ENCODE data around the gene UROC1. TPM values are rescaled to one million over a fixed set of nuclear protein-coding genes. Genes with fewer than 3 reads are reported as not detected.

UROC1 gene
- total and polyA plus RNA-seq, 2 experiments from 2014 or later: not detected

GRCh38 chr3:126449621-126450051, 67.9 kb downstream of the UROC1 start:
- H4K20me1 ChIP-seq (replicated peaks; ENCODE audit: insufficient read depth): no peaks in the 10 kb centered on the region; the same call in 1 of the 2 replicates
- H3K27ac ChIP-seq (ENCODE audit: low read depth): no peak overlapping the region
- DNase-seq (ENCODE audit: low spot score) (no peak), ATAC-seq (no peak)
- peaks cover 11% of the 10 kb centered on the region for H3K79me2 ChIP-seq (replicated peaks; ENCODE audit: insufficient read depth)
- no peaks in the 10 kb centered on the region for H3K27me3 ChIP-seq (ENCODE audit: insufficient read depth)
- H3F3A ChIP-seq (replicated peaks; ENCODE audit: low read depth): no peaks in the 10 kb centered on the region
- no peaks in the 10 kb centered on the region for H3K9me2 ChIP-seq (ENCODE audit: insufficient read depth)
- no peak overlapping the region for H3K4me2 ChIP-seq
- H3K9me3 Mint-ChIP-seq: no peaks in the 10 kb centered on the region
- no peaks in the 10 kb centered on the region for H3K36me3 ChIP-seq (ENCODE audit: insufficient read depth)
- peaks cover 7% of the 10 kb centered on the region; the same call in 1 of the 2 replicates for H3K4me1 ChIP-seq (ENCODE audit: insufficient read depth)
- TF ChIP-seq REST (IDR thresholded peaks at IDR 0.05; ENCODE audit: unreplicated experiment) (no peak), CTCF (conservative IDR thresholded peaks at IDR 0.05; ENCODE audit: low read depth in 2 of 2) (no peak), ZNF462 (CRISPR knock-in tag; IDR thresholded peaks at IDR 0.05) (no peak), ZNF114 (CRISPR knock-in tag; IDR thresholded peaks at IDR 0.05) (no peak), STAT1 (IDR thresholded peaks at IDR 0.05; ENCODE audit: unreplicated experiment) (no peak), POLR2AphosphoS5 (IDR thresholded peaks at IDR 0.05; ENCODE audit: low read depth) (no peak)
- H3K4me1 Mint-ChIP-seq: peaks cover 16% of the 10 kb centered on the region
- H3K36me3 Mint-ChIP-seq (ENCODE audit: low read depth): peaks cover 25% of the 10 kb centered on the region
- H3K4me3 ChIP-seq: no peak overlapping the region
- no peaks in the 10 kb centered on the region for H3K27me3 Mint-ChIP-seq (ENCODE audit: insufficient read depth, low read depth, poor library complexity)
- H2AFZ ChIP-seq: no peak overlapping the region
- H3K4me3 Mint-ChIP-seq: no peak overlapping the region
- no peak overlapping the region for H3K27ac Mint-ChIP-seq
